Caki2 (cell line): Measurements from ENCODE around the gene FARS2. TPM values are rescaled to one million over a fixed set of nuclear protein-coding genes. Genes with fewer than 3 reads are reported as not detected.
A peak's percentile ranks its signal among the peaks of the same experiment; 100 is the strongest.

Experiments used
- DNase-seq: peaks from one replicate; pipeline ENCODE4 v3.0.0-alpha.2; 2015; ENCODE audit warnings: low read depth
- in situ Hi-C: cut with HindIII; loops from 2 replicates; pipeline ENCODE4 v1.10.0; 2016; ENCODE audit warnings: low sequenced_read_pairs, low pct_unique_long_range_greater_than_20kb, mixed read lengths
- total RNA-seq: library from RNA; depleted of rRNA; stranded (reverse); fragments of >200 nt; shearing (Covaris generic); gene quantifications from 2 replicates; pipeline ENCODE4 v1.2.3, GENCODE V29; 2014; ENCODE audit warnings: low replicate concordance

FARS2 gene
- total RNA-seq, 1 experiment from 2014 or later = 21.0 TPM

DNA sequence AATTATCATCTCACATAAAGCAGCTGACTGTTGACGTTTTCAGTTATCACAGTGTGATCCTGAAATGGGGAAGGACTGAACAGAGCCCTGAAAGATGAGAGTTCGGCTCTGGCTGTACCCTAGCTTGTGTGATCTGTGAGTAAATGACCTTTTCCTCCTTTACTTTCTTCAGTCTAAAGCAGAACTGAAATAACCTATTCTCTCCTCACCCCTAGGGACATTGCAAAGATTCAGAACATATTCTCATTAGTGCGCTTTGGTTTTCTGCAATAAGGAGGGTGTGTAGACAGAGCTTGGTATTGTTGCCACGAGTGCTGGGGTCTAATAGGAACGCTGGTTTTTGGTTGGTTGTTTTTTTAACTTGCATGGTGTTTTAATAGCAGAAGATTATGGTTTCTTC is 16.7 kb downstream of the FARS2 start:
- DNase-seq = no peak
- in situ Hi-C loops = no loop called here

DNA sequence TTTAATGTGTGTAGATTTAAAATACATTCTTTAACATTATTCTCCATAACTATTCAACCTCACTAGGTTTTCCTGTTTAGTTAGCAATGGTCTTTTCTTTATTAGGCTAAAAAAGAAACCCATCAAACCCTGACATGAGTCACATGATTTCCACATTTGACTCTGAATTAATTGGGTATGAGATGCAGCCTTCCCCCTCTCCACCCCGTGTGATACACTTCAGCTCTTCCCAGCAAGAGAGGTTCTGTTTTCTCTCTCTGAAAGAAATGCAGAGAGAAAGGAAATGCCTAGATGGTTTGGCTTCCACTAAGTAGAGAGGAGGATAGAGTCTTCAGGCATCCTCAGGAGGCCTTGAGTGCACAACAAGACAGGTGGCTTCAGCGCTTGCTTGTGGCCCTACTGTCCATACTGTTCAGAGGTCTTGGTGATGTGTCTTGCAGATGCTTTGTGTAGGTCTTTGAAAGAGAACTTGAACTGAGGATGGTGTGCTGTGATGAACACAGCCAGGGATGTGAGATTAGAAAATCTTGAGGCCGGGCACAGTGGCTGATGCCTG is 17.3 kb downstream of the FARS2 start:
- DNase-seq = no peak
- in situ Hi-C loops = no loop called here

DNA sequence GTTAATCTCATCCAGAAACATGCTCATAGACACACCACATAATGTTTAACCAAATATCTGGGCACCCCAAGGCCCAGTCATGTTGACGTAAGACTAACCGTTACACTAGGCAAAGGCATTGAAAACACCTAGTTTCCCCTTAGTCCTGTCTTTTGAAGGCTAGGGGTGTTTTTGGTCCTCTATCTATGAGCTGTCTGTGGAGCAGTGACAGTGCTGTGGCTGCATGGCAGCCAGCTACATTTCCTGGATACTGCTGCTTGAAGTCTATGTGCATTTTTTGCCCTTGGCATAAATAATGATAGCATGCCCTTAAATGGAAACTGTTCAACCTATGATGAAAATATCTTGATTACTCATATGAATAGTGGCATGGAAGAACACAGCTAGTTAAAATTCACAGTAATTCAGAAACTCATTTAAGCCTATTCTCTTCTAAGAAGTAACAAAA is 18.6 kb downstream of the FARS2 start:
- no peak for DNase-seq
- in situ Hi-C loops = no loop called here

DNA sequence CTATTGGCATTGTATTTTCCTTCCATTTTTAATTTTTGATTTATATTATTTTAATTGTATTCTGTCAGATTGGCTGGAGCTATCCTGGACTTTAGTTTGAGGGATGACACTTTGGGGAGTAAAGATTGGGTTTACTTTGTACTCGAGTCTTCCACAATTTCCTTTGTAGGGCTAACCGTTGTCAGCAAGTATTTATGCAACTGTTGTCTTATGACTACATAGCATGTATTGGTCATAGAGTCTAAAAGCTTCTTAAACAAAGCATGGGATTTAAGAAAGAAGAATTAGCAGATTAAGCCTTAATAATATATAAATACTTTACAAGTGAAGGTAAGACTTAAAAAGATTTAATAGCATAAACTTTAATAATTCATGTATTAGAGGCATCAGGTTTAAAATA is 19.6 kb downstream of the FARS2 start:
- DNase-seq = no peak
- in situ Hi-C loops = no loop called here

DNA sequence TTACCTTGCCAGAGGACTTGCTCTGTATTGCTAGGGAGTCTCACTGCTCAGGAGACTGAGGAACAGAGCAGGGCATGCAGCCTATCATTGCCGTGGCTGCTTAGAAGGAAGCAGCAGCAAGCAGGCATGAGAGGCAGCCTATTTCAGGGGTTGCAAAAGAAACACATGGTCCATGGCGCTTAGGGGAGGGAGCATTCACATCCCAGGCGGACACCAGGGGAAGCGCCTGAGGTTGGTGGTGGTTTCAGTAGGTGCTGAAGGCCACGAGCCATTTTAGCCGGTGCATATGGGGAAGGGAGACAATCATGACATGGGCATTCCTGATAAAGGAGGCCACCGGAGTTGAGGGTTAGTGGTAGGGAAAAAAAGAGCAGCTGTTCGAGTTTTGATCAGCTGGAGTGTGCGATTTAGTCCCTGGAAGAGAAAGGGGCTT is 20.9 kb downstream of the FARS2 start:
- in situ Hi-C loops = no loop called here
- DNase-seq = no peak

DNA sequence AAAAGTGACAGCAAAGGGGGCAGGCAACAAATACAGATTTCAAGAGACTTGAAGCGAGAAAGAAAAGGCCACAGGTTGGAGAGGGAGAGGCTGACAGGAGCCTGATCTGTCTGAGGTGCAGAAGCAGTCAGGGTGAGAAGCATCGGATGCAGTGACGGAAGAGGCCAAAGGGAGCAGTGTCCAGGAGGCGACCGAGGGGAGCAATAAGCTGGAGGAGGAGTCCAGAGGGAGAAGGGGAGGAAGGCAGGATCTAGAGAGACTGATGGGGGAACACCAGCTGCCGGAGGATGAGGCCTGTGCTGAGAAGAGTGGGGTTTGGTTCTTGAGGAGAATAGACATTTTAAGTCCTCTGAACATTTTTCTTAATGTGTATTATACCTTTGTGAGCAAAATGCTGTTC is 23.8 kb downstream of the FARS2 start:
- in situ Hi-C loops = no loop called here

DNA sequence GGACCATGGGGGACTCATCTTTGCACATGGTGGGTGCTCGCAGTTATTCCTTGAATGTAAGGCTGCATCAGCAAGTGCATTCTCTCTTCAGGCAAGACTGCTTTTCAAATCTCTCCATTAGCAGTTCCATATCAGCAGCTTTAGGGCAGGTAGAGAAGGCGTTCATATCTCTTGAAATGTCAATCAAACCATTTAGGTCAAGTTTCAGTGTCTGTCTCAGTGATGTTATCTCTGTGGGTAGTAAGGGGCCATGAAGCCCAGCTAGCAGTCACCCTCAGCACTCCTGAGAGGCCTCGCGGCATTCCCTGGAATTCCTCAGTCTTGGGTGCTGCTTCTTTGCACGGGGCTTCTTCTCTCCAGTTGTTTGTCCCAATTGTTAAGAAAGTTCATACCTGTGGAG is 24.2 kb downstream of the FARS2 start:
- in situ Hi-C loops = no loop called here
- no peak for DNase-seq

More for the DNA sequence above, 23.8 kb downstream of the FARS2 start:
- no peak for DNase-seq

DNA sequence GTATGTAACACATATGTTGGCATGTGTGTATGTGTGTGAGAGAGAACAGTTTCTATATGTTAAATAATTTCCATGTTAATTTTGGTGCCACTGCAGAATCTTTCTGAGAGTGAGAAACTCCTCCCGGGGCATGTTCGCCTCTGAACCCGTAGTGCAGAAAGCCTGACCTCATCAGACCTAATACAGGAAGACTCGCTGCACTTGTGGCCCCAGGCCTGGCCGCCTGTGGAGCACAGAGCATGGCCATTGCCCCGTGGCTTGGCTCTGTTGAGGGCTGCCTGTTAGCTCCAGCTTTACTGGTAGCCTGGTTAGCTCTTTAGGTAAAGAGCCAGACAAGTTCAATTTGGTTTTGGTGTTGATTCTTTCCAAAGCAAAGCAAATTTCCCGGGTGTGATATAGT is 25.5 kb downstream of the FARS2 start:
- DNase-seq = no peak
- in situ Hi-C loops = no loop called here

DNA sequence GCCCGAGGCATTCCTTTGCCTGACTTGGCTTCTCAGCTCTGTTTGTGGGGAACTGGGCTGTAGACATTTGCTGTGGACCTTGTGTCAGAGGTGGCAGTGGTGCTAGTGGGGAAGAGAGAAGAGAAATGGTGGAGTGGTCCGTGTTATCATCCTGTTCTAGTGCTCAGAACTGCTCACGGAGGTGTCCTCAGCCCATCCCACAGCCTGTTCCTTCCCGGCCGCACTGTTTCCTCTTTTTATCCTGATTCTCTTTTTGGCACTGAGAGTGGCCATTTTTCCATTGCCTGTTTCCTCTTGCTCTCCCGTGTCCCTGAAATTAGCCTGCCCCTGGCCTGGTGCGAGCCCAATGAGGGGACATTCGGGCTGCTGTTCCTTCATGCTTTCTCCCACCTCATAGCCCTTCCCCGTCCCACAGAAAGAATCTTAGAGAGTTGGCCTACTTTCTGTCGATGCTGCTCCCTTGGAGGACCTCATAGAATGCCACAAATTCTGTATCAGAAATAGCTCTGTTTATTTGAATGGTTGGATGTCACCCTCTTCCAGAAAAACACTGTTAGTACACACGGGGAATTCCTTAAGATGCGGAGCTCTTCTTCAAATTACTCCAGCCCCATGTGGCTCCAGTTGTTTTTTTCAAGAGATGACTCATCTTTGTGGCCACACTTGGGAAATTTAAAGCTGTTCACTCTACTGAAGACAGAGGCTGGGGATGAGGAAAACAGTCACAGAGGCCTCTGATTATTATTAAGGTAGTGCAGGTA is 26.1 kb downstream of the FARS2 start:
- in situ Hi-C loops = no loop called here
- peak; percentile 74 for DNase-seq

DNA sequence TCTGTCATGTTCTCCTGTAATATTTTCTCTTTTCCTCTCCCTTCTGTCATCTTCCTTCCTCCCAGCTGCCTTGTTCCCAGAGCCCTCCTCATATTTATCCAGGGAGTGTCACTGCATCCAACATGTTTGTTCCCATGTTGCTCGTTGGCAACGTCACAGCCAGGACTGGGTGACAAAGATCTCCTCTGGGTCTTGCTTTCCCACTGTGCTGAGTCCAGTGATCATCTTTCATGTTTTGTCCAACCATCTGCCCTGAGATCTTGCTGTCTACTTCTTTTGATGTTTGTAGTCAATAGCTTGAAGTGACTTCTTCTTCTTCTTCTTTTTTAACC is 26.6 kb downstream of the FARS2 start:
- in situ Hi-C loops = no loop called here
- no peak for DNase-seq

DNA sequence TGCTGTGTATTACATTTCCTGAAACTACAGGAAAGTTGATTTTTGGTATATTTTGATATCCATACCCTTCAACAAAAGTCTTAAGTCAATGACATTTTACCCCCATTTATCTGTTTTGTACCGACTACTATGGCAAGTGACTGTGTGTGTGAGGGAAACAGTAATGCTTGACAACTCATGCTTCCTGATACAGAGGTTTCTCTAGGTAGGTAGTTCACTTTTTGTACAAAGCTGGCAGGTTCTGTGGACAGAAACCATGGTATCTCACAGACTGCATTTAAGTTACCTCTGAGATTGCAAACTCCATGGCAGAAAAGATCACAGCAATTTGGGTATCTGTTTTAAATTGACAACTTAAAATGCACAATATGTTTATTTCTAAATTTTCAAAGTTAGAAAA is 28.8 kb downstream of the FARS2 start:
- in situ Hi-C loops = no loop called here
- no peak for DNase-seq

DNA sequence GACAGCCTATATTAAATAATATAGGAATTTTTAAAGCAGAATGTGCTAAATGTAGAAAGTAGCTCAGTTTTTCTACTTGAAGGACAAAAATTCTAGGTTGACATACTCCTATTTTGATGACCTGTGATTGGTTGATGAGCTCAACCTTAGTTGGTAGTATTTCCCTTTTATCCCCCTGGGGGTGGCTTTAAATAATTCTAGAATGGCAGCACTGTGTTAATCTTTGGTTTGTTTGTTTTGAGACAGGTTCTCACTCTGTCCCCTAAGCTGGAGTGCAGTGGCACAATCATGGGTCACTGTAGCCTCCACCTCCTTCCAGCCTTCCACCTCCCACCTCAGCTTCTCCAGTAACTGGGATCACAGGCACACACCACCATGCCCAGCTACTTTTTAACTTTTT is 29.2 kb downstream of the FARS2 start:
- in situ Hi-C loops = no loop called here
- no peak for DNase-seq

DNA sequence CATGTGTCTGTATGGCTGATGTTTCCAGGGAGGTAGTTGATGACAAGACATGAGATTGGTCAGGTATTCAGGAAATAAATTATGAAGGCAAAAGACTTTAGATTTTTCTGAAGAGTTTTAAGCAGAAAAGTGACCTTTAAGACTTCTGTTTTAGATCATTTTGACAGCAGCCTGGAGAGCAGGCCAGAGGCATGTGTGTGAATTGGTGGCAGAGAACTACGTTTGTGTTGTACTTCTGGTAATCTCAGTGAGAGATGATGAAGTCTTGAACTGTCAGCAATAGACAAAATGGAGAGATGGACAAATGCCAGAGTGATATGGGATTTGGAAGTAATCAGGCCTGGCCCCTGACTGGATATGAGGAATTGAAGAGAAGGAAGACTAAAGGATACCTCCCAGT is 30.8 kb downstream of the FARS2 start:
- in situ Hi-C loops = no loop called here

DNA sequence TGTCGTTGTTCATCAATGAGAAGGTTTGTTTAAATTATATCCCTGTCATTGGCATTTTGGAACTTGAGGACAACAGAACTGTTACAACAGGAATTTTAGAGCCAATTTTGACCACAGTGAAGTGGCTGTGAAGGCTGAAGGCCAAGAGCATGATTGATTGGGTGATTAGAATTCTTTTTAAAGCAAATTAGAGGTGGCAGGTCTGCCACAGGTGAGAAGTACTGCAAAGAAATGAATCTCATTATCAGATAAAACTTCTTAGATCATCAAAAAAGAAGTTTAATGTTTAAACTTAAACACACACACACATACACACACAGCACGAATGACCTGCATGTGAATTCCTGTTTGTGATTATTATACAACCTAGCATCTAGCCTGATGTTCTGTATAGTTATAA is 32.4 kb downstream of the FARS2 start:
- in situ Hi-C loops = no loop called here
- no peak for DNase-seq

More for the DNA sequence above, 30.8 kb downstream of the FARS2 start:
- DNase-seq = no peak

DNA sequence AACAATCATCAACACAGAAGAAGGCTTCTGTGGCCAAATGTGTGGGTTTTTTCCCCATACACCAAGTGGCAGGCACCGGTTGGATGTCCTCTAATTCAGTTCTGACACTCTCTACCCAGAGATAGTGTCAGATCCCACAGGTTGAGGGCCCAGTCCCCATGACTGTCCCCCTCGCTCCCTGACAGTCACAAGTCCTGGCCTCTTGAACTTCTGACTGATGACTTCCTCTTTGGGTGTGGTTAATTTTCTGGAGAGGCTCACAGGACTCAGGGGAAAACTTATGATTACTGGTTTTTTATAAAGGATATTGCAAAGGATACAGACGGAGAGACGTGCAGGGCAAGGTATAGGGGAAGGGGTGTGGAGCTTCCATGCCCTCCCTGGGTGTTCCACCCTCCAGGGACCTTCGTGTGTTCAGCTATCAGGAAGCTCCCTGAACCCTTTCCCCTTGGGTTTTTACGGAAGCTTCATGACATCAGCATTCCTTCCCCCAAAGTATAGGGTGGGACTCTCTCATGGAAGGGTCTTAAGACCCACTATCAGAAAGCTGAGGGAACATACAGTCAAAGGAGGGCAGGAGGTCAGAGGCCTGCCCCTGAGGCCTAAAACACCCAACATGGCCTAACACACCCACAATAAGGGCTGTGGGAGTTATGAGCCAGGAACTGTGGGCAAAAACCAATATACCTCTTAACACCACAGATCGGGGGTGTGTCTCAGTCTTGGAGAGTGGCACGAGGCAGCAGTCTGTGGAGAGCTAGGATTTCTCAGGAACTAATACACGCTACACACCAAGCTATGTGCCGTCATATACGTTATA is 33.3 kb downstream of the FARS2 start:
- in situ Hi-C loops = no loop called here
- DNase-seq = no peak

DNA sequence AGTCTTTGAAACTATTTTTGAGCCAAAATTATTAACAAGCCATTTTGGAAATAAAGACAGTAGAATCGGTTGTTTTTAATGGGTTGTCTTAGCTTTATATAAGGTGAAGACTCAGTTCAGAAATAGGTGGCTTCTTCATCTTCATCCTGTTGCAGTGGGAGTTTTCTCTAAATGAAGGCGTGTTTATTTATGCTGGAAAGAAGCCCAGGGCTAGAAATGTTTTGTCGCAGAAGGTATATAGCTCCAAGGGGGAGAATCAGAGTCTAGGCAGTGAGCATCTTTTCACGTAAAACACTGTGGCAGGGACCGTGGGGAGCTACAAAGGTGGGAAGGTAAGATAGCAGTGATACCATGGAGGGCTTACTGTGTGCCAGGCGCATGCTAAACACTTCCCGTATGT is 34.3 kb downstream of the FARS2 start:
- in situ Hi-C loops = no loop called here
- DNase-seq = peak; percentile 25

DNA sequence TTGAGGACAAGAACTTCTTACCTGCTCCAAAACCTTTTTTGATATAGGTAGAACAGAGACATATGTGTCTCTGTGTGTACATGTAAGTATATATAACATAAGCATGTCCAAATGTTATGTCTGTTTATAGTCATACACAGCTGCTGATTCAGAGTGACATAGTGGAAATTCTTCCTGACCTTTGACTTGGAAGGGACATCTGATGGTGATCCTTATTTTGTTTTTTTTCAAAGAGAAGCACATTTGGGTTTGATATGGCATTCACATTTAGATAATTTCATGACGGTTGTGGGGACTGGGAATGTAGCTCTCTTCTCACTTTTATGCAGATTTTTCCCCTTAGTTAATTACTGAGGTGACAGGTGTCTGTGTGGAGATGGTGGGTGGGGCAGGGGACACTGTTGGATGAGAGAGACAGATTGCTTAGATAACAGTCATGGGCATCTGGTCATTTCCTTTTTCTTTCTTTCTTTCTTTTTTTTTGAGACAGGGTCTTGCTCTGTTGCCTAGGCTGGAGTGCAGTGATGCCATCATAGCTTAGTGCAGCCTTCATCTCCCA is 39.0 kb downstream of the FARS2 start:
- no peak for DNase-seq
- in situ Hi-C loops = no loop called here

DNA sequence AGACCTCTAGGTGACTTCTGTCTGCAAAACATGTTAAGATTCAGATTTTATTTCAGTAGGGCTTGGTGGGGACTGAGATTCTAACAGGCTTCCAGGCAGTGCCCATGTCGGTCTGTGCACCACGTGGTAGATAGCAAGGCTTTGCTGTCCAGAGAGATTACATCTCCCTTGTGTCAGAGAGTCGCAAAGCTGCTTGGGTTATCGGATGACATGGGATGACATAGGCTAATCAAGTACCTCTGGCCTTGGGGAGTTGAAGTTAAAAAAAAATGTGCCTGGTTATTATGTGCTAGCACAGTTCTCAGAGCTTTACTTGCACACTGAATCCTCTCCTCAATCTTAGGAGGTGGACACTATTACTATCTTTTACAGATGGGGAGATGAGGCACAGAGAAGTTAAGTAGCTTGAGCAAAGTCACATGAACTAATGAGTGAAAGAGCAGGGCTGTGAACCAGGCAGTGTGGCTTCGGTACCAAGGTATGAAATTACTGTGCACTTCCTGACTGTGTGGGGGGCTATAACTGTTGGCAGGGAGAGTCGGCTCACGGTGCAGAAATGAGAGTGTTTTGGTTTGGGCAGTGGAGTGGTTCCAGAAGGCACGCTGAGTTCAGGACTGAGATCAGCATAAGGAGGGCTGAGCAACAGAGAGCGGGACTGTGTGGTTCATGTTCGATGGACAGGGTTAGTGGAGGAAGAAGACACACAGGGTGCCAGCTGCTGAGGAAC is 41.1 kb downstream of the FARS2 start:
- DNase-seq = no peak
- in situ Hi-C loops = no loop called here
